ENCODE data around the gene CPNE2.

DNA sequence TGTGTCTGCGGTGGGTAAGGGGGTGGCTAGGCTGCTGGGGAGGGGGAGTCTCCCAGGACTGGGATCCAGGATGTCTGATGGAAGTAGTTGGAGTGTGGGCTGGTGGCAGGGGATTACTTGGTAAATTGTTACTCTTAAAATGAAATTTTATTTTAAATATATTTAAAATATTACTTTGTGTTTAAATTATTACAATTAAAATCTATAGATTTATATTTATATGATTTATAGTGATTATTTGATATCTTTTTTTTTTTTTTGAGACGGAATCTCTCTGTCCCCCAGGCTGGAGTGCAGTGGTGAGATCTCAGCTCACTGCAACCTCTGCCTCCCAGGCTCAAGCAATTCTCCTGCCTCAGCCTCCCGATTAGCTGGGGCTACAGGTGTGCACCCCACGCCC is 18.6 kb downstream of the CPNE2 start:
- TF ChIP-seq, protein P1, sequence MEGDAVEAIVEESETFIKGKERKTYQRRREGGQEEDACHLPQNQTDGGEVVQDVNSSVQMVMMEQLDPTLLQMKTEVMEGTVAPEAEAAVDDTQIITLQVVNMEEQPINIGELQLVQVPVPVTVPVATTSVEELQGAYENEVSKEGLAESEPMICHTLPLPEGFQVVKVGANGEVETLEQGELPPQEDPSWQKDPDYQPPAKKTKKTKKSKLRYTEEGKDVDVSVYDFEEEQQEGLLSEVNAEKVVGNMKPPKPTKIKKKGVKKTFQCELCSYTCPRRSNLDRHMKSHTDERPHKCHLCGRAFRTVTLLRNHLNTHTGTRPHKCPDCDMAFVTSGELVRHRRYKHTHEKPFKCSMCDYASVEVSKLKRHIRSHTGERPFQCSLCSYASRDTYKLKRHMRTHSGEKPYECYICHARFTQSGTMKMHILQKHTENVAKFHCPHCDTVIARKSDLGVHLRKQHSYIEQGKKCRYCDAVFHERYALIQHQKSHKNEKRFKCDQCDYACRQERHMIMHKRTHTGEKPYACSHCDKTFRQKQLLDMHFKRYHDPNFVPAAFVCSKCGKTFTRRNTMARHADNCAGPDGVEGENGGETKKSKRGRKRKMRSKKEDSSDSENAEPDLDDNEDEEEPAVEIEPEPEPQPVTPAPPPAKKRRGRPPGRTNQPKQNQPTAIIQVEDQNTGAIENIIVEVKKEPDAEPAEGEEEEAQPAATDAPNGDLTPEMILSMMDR (IDR thresholded peaks at IDR 0.05; ENCODE audit: borderline replicate concordance, extremely low read depth, low read length, poor library complexity, severe bottlenecking): no peak
- no peak for TF ChIP-seq EZH2 (IDR thresholded peaks at IDR 0.05; ENCODE audit: borderline replicate concordance, low read depth, low read length, severe bottlenecking)

Data from DND-41 (cell line).